Glomerular endothelial cell (primary cell): ENCODE data around the gene CYP4F2. TPM values are rescaled to one million over a fixed set of nuclear protein-coding genes. Genes with fewer than 3 reads are reported as not detected.

Source experiments
- total RNA-seq: library from RNA; depleted of rRNA; stranded (reverse); fragments of >200 nt; gene quantifications from 2 replicates; pipeline ENCODE4 v1.2.3, GENCODE V29; 2015

The CYP4F2 gene
- total RNA-seq, 1 donor from 2014 or later, result not detected

Other genes starting within 250 kb of the CYP4F2 start
- gene CYP4F12, start 225.0 kb downstream of the CYP4F2 start, total RNA-seq, result not detected in 2 replicates
- not detected in 2 replicates for gene OR10H2, start 170.1 kb downstream of the CYP4F2 start, total RNA-seq
- gene OR10H3, start 160.1 kb downstream of the CYP4F2 start, total RNA-seq, result not detected in 2 replicates
- gene OR10H5, start 110.4 kb downstream of the CYP4F2 start, total RNA-seq, result not detected in 2 replicates
- not detected in 2 replicates for gene OR10H1, start 82.4 kb downstream of the CYP4F2 start, total RNA-seq
- not detected in 2 replicates for gene CYP4F11, start 36.5 kb upstream of the CYP4F2 start, total RNA-seq
- not detected in 2 replicates for gene OR10H4, start 50.9 kb upstream of the CYP4F2 start, total RNA-seq
- gene TPM4, start 178.4 kb upstream of the CYP4F2 start, total RNA-seq, result 810 and 865 TPM in 2 replicates
- 67.5 and 78.0 TPM in 2 replicates for gene RAB8A, start 213.8 kb upstream of the CYP4F2 start, total RNA-seq
- not detected in 2 replicates for gene HSH2D, start 245.6 kb upstream of the CYP4F2 start, total RNA-seq